ENCODE measurements around the gene FABP2.
"Not testable (repeated sequence)": the region's sequence is repeated elsewhere in the genome, so short reads cannot be mapped to it uniquely, and the experiment has no call there.

Gene FABP2

GRCh38 chr4:119310826-119311225 lies 11.1 kb downstream of the FABP2 start:
- DNase-seq (ENCODE audit: low read depth) = no peak

DNA sequence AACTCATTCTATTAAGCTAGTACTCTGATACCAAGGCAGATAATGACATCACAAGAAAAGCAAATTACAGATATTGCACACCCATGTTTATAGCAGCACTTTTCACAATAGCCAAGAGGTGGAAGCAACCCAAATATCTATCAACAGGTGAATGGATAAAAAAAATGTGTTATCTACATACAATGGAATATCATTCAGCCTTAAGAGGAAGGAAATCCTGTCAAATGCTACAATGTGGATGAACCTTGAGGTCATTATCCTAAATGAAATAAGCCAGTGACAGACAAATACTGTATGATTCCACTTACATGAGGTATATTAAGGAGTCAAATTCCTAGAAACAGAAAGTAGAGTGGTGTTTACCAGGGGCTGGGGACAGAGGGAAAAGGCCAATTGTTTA lies 14.3 kb downstream of the FABP2 start:
- no peak for DNase-seq (ENCODE audit: low read depth)

GRCh38 chr4:119304431-119304830 lies 17.5 kb downstream of the FABP2 start:
- DNase-seq (ENCODE audit: low read depth) = no peak

DNA sequence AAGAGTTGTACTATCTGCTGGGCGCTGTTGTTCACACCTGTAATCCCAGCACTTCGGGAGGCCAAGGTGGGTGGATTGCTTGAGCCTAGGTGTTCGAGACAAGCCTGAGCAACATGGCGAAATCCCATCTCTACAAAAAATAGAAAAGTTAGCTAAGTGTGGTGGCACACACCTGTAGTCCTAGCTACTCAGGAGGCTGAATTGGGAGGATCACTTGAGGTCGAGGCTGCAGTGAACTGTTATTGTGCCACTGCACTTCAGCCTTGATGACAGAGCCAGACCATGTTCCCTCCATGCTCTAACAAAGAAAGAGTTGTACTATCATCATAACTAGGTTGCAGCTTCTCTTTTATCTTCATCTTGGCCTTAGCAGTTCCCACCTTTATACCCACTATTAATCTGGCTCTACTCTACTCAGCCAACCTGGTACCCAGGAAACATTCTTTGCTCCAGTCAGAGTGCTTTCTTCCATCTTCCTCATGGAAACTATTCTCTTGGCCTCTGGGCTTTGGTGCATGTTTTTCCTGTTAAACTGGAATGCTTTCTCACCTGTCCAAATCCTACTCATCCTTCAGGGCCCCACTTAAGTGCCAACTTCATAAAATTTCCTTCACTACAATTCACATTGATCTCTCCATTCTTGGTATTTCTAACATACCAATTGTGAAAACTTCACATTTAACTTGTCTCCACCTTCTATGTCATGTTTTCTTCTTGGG lies 18.2 kb downstream of the FABP2 start:
- no peak for DNase-seq (ENCODE audit: low read depth)

- no peak for DNase-seq (ENCODE audit: low read depth)
These were observed 19.7 kb downstream of the FABP2 start for GRCh38 chr4:119302073-119302832.

DNA sequence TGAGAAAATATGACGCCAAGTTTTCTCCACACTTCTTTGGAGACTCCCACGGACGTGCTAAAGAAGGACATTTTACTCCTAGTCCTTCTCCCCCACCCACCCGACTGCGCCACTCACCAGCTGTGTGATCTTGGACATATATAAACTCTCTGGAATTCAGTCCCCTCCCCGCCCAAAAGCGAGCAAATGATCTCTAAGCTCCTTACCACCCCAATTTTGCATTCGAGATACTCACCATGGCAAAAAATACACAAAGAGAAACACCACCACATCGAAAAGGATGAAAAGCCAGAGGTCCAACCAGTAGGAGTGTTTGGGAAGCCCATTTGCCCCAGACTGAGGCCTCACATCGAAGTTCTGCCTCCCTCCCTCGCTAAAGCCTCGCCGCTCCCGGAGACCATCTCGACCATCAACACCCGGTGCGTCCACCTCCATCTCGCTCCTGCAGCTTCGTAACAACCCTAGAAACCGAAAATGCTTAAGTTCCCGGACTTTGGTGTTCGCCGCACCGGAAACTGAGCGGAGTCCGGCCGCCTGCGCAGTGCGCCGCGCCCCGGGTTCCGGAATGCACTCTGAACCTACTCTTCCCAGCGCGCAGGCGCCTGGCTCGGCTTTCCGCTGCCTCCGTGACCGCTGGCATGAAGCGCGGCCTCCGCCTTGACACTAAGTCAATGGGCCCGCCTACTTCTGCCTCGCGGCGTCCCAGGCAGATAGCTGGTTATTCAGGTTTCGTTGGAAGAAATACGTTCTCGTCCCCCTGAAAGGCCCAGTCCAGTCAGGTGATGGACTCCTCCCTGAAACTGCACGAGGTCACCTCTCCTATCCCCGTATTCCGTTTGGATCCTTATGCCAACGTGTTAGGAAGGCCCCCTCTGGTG lies 21.6 kb downstream of the FABP2 start:
- DNase-seq (ENCODE audit: low read depth) = peak; percentile 86

DNA sequence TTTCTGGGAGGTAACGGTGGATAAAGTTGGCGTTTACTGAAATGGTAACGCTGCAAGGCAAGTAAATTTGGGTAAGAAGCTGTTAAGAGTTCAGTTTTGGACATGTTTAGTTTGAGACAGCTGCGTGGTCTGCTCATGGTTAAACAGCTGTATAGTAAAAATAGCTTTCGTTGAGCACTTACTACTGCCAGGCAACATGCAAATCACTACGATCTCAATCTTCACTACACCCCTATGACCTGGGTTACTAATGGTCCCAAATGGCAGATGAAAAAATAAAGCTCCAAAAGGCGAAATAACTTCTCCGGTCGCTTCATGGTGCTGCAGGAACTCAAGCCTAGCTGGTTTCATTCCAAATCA lies 22.2 kb downstream of the FABP2 start:
- no peak for DNase-seq (ENCODE audit: low read depth)

GRCh38 chr4:119299260-119299671 lies 22.7 kb downstream of the FABP2 start:
- DNase-seq (ENCODE audit: low read depth) = no peak

GRCh38 chr4:119297795-119298194 lies 24.1 kb downstream of the FABP2 start:
- no peak for DNase-seq (ENCODE audit: low read depth)

DNA sequence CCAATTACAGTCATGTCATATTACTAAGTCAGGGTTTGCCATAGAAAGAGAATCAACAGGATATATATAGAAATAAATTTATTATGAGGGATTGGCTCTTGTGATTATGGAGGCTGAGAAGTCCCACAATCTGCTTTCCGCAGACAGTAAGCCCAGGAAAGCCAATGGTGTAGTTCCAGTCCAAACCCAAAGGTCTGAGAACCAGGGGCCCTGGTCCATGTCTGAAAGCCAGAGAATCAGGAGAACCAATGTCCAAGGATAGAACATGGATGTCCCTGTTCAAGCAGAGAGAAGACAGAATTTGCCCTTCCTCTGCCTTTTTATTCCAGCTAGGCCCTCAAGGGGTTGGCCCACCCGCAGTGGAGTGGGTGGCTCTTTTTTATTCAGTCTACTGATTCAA lies 25.6 kb downstream of the FABP2 start:
- no peak for DNase-seq (ENCODE audit: low read depth)

DNA sequence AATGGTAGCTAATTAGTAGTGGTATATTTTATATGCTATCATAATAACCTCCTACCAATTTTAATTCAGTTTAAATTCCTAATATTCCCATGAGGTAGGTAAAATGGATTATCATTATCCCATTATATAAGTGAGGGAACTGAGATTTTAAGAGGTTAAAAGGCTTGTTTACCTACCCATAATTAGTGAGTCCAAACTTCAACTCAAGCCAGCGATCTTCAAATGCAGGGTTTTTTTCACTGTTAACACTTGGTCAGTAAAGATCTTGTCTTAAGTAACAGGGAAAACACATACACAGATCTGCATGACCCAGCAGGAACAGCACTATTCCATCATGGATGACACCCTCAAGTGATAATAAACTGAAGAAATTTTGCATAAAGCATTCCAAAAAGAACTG lies 31.3 kb downstream of the FABP2 start:
- DNase-seq (ENCODE audit: low read depth) = no peak

DNA sequence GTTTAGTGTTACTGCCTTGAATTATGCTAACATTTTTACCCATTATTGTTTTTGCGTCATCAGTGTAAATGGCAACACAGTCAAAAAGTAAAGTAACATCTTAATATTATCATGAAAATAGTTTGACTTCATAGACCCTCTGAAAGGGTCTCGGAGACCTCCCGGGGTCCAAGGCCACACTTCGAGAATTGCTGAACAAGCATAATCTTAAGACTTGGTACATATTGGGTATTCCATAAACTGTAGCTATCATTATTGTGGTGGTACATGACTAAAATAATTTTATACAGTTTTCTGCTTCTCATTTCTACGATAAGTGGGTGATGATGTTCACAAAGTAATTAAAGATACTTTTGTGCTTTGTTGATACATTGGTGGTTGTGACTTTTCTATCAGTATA lies 32.6 kb downstream of the FABP2 start:
- no peak for DNase-seq (ENCODE audit: low read depth)

DNA sequence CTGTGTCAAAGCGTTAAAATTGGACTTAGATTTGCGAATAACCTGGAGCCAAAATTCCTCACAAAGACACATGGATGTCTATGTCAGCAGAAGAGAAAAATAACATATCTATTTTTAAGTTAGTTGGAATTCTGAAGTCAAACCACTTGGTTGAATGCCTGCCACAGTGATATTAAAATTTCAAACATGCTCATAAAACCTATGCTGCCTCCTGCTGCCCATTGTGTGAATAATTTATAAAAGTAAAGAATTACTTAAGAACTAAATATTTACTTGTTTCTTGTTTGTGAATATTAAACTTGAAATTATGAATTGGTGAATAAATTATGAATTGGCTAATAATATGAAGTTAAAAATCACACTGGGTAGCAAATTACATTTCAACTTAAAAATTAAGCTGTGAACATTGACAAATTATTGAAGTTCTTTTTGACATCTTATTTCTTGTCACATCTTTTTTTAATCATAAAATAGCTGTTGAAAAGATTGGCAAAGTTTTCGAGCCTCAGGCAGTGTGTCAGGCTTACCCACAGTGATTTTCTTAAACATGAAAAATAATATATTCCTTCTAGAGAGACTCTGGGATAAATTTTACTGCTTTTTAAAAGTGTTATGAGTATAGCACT lies 35.4 kb downstream of the FABP2 start:
- DNase-seq (ENCODE audit: low read depth) = peak; percentile 81

DNA sequence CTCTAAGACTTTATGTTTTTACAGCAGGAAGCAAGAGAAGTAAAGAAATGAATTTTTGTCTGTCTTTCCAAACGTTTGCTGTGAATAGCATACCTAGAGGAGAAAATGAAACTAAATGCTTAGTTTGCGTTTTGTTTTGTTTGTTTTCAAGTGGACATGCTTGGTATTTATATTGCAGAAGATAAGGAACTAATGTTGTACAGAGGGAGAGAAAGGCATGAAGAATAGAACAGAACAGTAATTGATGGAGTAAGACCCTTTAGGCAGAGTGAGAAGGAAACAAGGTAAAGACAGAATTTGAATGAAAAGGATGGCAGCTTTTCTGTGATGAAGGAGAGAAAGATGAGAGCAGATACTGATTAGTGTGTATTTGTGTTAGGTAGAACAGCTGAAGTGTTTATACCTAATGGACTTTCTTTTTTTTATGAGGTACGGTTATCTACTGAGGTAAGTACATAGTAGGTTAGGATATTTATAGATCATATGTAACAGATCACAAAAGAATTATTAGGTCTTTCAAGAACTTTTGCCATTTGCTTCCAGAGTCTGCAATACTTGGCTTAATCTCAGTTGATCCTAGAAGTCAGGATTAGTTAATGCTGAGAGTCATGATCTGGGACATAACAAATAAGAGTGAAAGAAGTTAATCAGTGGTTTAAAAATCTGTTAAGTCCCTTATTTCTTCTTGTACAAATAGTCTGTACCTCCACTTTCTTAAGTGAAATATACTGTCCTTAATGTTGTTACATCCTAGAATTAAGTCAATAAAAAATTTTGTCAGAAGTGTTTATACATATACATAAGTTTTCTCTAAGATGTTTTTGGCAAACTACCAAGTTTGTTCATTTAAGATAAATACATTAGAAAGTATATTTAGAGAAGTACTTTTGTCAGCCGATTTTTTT lies 36.8 kb downstream of the FABP2 start:
- no peak for DNase-seq (ENCODE audit: low read depth)

- DNase-seq (ENCODE audit: low read depth) = no peak
These were observed 40.5 kb downstream of the FABP2 start for GRCh38 chr4:119281393-119281792.

GRCh38 chr4:119279945-119280344 lies 42.0 kb downstream of the FABP2 start:
- DNase-seq (ENCODE audit: low read depth) = not testable (repeated sequence)

DNA sequence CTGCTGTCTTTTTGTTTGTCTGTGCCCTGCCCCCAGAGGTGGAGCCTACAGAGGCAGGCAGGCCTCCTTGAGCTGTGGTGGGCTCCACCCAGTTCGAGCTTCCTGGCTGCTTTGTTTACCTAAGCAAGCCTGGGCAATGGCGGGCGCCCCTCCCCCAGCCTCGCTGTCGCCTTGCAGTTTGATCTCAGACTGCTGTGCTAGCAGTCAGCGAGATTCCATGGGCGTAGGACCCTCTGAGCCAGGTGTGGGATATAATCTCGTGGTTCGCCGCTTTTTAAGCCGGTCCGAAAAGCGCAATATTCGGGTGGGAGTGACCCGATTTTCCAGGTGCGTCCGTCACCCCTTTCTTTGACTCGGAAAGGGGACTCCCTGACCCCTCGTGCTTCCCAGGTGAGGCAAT lies 42.4 kb downstream of the FABP2 start:
- not testable (repeated sequence) for DNase-seq (ENCODE audit: low read depth)

DNA sequence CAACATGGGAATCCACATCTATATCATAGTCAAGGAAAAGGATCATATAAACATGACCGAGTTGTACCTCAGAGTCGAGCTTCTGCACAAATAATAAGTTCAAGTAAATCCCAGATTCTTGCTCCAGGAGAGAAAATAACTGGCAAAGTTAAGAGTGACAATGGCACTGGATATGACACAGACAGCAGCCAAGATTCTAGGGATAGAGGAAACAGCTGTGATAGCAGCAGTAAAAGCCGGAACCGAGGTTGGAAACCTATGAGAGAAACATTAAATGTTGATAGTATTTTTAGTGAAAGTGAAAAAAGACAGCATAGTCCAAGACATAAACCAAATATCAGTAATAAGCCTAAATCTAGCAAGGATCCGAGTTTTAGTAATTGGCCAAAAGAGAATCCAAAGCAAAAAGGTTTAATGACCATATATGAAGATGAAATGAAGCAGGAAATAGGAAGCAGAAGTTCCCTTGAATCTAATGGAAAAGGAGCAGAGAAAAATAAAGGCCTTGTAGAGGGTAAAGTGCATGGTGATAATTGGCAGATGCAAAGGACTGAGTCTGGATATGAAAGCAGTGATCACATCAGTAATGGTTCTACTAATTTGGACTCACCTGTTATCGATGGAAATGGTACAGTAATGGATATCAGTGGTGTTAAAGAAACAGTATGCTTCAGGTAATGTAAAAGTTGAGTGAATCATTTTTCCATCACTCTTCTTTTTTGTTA lies 50.4 kb downstream of the FABP2 start:
- no peak for DNase-seq (ENCODE audit: low read depth)

DNA sequence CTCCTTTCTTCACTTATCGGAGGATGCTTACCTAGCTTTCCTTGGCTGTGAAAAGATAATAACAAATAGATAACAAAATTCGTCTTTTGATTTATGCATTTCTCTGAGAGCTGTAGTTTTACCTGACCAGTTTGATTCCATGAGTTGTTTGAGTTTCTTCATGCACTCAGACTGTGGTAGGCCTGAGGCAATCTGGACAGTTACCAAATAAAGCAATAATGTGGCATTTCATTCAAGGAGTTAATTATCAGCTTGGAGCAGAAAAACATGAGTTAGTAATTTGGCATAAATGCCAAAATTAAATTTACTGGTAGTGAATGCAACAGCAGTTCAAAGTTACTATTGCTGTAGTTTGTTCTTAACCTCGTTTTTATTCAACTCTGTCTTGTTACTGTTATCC lies 53.5 kb downstream of the FABP2 start:
- DNase-seq (ENCODE audit: low read depth) = no peak
